Measurements from ENCODE around the gene NUP85.
"Not testable (repeated sequence)": the region's sequence is repeated elsewhere in the genome, so short reads cannot be mapped to it uniquely, and the experiment has no call there.

Gene NUP85

GRCh38 chr17:75244133-75244866 lies 38.8 kb downstream of the NUP85 start:
- no peak for DNase-seq

- no peak for DNase-seq
Observed at GRCh38 chr17:75245011-75245410, 39.5 kb downstream of the NUP85 start.

- DNase-seq: no peak
Observed at GRCh38 chr17:75246404-75246803, 40.9 kb downstream of the NUP85 start.

- no peak for DNase-seq
Observed at GRCh38 chr17:75249564-75249963, 44.1 kb downstream of the NUP85 start.

GRCh38 chr17:75250009-75250471 lies 44.6 kb downstream of the NUP85 start:
- DNase-seq: no peak

- DNase-seq: no peak
Observed at GRCh38 chr17:75252039-75252816, 46.7 kb downstream of the NUP85 start.

GRCh38 chr17:75255954-75256698 lies 50.6 kb downstream of the NUP85 start:
- not testable (repeated sequence) for DNase-seq

GRCh38 chr17:75257228-75257627 lies 51.7 kb downstream of the NUP85 start:
- DNase-seq: not testable (repeated sequence)

GRCh38 chr17:75260641-75261335 lies 55.3 kb downstream of the NUP85 start:
- DNase-seq: no peak

- peak; percentile 81 for DNase-seq
Observed at GRCh38 chr17:75261336-75262111, 56.0 kb downstream of the NUP85 start, which contains the start of the genes GGA3 and MRPS7. Gene GGA3, minus strand, starts transcription at chr17:75261606. Its CDS starts 19 bp downstream, at chr17:75261587. Gene MRPS7, plus strand, starts transcription at chr17:75261879. Its CDS starts 22 bp downstream, at chr17:75261901.

GRCh38 chr17:75262112-75262606 lies 56.7 kb downstream of the NUP85 start:
- DNase-seq: no peak

GRCh38 chr17:75263055-75263454 lies 57.6 kb downstream of the NUP85 start:
- DNase-seq: no peak

- DNase-seq: no peak
Observed at GRCh38 chr17:75265614-75266315, 60.3 kb downstream of the NUP85 start.

- DNase-seq: no peak
Observed at GRCh38 chr17:75266316-75267152, 61.1 kb downstream of the NUP85 start.

- no peak for DNase-seq
Observed at GRCh38 chr17:75267153-75267410, 61.6 kb downstream of the NUP85 start.

- DNase-seq: no peak
Observed at GRCh38 chr17:75267411-75268232, 62.1 kb downstream of the NUP85 start.

GRCh38 chr17:75269844-75270217 lies 64.4 kb downstream of the NUP85 start:
- no peak for DNase-seq

GRCh38 chr17:75270218-75270965 lies 64.9 kb downstream of the NUP85 start:
- DNase-seq: peak; percentile 31

- DNase-seq: no peak
Observed at GRCh38 chr17:75270966-75271232, 65.4 kb downstream of the NUP85 start, which contains the start of gene MIF4GD. Gene MIF4GD, minus strand, starts transcription at chr17:75271231. Its CDS starts 1,036 bp downstream, at chr17:75270195.
